ENCODE results near the gene GOLGA6L6. TPM values are rescaled to one million over a fixed set of nuclear protein-coding genes. Genes with fewer than 3 reads are reported as not detected.
"Not testable (repeated sequence)": the region's sequence is repeated elsewhere in the genome, so short reads cannot be mapped to it uniquely, and the experiment has no call there.

GOLGA6L6 gene
- polyA plus RNA-seq (ENCODE audit: insufficient read length), result not detected

GRCh38 chr15:20541700-20542099 lies at the start of gene GOLGA6L6:
GOLGA6L6 (minus strand) TSS chr15:20541800; CDS start chr15:20541709, 91 bp downstream.
- DNase-seq (ENCODE audit: low read depth), result not testable (repeated sequence)

DNA sequence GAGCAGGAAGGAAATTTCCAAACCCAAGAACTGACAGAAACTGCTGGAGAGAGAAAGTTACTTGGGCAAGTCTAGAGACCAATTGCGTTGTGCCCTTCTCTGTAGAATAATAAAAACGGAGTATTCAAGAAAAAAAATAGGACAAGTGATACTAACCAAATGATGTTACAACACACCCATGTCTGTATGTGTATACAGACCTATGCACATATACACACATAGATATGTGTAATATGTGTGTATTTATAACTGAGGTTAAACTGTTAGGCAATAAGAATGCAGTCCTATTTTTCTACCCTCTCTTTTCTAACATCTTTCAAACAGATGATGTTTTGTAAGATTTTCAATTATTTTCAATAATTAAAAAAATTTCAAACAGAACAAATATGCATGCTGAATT lies 48.5 kb upstream of the GOLGA6L6 start:
- DNase-seq (ENCODE audit: low read depth), result not testable (repeated sequence)

DNA sequence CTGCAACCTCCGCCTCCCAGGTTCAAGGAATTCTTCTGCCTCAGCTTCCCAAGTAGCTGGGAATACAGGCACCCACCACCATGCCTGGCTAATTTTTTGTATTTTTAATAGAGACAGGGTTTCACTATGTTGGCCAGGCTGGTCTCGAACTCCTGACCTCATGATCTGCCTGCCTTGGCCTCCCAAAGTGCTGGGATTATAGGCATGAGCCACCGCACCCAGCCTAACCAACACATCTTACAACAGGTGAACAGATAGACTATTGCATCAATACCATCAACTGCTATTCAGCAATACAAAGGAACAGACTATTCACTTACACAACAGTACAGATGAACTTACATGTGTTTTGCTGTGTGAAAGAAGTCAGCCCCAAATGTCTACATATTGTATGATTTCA lies 45.2 kb upstream of the GOLGA6L6 start:
- DNase-seq (ENCODE audit: low read depth), result not testable (repeated sequence)

DNA sequence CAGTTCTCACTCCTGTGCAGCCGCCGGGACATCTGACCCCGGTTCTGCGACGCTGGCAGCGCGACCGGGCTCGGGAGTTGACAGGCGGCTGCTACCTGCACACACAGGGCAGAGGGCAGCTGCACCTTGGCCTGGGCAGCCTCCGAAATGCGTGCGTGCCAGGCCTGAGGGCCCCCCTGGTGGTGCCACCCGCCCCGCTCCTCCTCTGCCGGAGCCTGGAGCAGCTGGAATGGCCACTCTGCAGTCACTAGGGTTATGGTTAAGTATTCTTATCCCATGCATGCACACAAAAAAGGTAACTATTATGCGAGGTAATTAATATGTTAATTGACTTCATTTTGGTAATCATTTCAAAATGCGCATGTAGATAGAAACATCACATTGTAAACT lies 41.1 kb upstream of the GOLGA6L6 start:
- DNase-seq (ENCODE audit: low read depth), result not testable (repeated sequence)

GRCh38 chr15:20582109-20582725 lies 40.6 kb upstream of the GOLGA6L6 start:
- not testable (repeated sequence) for DNase-seq (ENCODE audit: low read depth)

- DNase-seq (ENCODE audit: low read depth), result not testable (repeated sequence)
These were observed 39.9 kb upstream of the GOLGA6L6 start for GRCh38 chr15:20581261-20582108.

DNA sequence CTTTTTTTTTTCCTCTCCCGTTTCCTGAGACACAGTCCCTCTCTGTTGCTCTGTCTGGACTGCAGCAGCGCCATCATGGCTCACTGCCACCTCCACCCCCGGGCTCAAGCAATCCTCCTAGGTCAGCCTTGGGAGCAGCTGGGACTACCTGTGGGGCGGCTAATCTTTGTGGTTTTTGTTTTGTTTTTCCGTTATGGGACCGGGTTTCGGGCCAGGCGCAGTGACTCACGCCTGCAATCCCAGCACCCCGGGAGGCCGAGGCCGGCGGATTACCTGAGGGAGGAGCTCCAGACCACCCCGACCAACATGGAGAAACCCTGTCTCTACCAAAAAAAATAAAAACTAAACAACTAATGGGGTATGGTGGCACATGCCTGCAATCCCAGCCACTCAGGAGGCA lies 38.1 kb upstream of the GOLGA6L6 start:
- DNase-seq (ENCODE audit: low read depth), result not testable (repeated sequence)

- not testable (repeated sequence) for DNase-seq (ENCODE audit: low read depth)
These were observed 9.7 kb upstream of the GOLGA6L6 start for GRCh38 chr15:20551289-20551688.

GRCh38 chr15:20505926-20506658 lies 35.5 kb downstream of the GOLGA6L6 start:
- DNase-seq (ENCODE audit: low read depth), result not testable (repeated sequence)

- DNase-seq (ENCODE audit: low read depth), result not testable (repeated sequence)
These were observed 38.8 kb downstream of the GOLGA6L6 start for GRCh38 chr15:20502839-20503238.

GRCh38 chr15:20501512-20502222 lies 39.9 kb downstream of the GOLGA6L6 start:
- not testable (repeated sequence) for DNase-seq (ENCODE audit: low read depth)

DNA sequence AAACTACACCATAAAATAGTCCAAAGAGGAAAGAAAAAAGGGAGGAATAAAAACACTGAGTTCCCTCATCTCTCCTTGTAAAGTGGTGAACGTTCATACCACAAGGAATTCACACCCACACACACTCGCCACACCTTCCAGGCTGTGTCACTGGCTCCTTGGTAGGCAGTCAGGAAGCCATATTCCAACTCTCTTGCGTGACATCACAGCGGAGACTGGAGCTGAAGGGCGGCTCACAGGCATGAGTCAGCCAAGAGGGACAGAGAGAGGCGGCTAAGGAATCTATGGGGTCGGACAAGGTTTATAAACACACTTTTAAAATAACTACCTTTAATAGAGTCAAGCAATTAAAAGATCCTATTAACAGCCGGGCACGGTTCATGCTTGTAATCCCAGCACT lies 43.8 kb downstream of the GOLGA6L6 start:
- not testable (repeated sequence) for DNase-seq (ENCODE audit: low read depth)

DNA sequence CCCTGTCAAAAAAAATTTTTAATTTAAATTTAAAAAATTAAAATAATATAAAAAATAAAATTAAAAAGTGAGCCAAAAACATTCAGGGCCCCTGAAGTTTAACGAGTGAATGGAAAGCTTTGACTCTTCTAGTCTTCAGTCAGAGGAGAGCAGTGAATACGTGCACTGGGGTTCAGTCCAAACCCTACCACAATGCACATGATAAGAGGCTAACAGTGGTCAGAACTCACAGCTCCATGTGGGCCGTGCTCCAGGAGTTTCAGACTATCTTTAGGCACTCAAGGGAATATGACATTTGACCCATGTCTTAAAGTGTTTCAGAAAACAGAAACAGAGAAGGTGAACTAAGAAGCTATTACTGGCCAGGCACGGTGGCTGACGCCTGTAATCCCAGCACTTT lies 48.6 kb downstream of the GOLGA6L6 start:
- not testable (repeated sequence) for DNase-seq (ENCODE audit: low read depth)

DNA sequence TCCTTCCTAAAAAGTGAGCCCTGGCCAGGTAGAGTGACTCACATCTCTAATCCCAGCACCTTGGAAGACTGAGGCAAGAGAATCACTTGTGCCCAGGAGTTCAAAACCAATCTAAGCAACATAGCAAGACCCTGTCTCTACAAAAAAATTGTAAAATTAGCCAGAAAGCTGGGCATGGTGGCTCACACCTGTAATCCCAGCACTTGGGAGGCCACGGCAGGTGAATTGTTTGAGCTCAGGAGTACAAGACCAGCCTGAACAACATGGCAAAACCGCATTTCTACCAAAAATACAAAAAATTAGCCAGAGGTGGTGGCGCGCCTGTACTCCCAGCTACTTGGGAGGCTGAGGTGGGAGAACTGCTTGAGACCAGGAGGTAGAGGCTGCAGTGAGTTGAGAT lies 49.0 kb downstream of the GOLGA6L6 start:
- DNase-seq (ENCODE audit: low read depth), result not testable (repeated sequence)

GRCh38 chr15:20489320-20489719 lies 52.3 kb downstream of the GOLGA6L6 start:
- not testable (repeated sequence) for DNase-seq (ENCODE audit: low read depth)

Data from forelimb muscle (tissue), 1 donor.